ENCODE measurements around the gene KCNAB2.
A peak's percentile ranks its signal among the peaks of the same experiment; 100 is the strongest.
"Not testable (repeated sequence)": the region's sequence is repeated elsewhere in the genome, so short reads cannot be mapped to it uniquely, and the experiment has no call there.

The KCNAB2 gene

DNA sequence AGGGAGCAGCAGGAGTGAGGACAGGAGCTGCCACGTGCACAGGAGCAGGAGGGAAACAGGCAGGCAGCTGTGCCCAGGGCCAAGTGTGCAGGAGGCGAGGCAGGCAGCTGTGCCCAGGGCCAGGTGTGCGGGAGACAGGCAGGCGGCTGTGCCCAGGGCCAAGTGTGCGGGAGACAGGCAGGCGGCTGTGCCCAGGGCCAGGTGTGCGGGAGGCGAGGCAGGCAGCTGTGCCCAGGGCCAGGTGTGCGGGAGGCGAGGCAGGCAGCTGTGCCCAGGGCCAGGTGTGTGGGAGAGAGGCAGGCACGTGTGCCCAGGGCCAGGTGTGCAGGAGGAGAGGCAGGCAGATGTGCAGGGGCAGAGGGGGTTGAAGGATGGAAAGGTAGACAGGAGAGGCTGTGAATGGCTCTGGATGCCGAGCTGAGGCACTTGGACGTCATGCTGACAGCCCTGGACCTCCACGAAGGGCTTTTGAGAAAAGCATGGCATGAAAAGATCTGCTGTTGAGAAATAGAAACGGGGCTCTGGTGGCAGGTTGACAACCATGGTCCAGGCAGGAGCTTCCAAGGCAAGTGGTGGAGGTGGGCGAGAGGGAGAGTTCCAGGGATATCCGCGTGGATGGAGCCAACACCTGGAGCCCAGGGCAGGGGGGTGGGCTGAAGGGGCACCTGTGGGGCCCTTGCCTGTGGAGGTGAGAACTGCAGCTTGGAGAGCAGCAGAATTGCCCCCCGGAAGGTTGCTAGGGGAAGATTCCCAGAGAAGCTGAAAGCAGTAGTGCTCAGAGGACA lies 34.3 kb upstream of the KCNAB2 start:
- no peak for DNase-seq

DNA sequence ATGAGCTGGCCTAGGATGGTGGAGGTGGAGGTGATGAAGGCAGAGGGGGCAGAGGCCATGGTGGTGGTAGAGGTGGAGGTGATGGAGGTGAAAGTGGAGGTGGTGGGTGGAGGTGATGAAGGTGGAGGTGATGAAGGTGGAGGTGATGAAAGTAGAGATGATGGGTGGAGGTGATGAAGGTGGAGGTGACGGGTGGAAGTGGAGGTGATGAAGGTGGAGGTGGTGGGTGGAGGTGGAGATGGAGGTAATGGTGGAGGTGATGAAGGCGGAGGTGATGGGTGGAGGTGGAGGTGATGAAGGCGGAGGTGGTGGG lies 33.8 kb upstream of the KCNAB2 start:
- no peak for DNase-seq

DNA sequence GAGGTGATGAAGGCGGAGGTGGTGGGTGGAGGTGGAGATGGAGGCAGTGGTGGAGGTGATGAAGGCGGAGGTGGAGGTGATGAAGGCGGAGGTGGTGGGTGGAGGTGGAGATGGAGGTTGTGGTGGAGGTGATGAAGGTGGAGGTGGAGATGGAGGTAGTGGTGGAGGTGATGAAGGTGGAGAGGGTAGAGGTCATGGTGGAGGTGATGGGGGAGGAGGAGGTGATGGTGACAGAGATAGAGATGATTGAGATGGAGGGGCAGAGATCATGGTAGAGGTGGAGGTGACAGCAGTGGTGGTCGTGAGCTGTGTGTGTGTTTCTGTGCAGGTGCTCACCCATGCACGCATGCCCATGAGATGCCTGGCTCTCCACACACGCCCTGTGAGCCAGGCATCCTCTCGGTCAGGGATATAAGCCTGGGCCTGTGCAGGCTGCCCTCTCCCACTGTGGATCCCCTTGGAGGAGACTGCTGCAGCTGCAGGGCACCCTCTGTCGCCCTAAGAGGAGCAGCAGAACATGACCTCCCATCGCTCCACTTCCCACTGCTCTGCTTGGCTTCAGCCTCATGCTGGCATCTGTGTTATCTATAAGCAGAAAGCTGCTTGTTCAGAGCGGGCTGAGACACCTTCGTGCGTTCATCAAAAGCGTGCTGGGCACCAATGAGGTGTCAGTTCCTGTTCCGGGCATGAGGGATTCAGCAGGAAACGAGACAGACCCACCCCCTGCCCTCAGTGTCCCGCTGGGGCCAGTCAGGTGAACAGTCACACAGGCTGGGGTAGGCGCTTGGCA lies 33.0 kb upstream of the KCNAB2 start:
- no peak for DNase-seq

DNA sequence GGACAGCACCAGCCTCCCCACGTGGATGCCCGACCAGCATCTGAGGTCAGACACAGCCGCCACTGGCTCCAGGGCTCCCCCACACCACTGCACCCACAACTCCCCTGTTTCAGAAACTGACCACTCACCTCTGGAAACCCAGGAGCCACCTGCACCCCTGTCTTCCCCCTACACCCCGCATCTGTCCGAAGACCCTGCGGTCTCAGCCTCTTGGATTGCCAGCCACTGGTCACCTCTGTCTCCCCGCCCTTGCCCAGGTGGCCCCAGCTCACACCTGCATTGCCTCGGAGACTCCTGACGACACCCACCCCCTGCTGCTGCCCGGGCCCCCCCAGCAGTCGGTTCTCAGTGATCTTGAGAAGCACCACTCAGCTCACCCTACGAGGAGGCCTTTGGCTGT lies 32.2 kb upstream of the KCNAB2 start:
- DNase-seq = no peak

DNA sequence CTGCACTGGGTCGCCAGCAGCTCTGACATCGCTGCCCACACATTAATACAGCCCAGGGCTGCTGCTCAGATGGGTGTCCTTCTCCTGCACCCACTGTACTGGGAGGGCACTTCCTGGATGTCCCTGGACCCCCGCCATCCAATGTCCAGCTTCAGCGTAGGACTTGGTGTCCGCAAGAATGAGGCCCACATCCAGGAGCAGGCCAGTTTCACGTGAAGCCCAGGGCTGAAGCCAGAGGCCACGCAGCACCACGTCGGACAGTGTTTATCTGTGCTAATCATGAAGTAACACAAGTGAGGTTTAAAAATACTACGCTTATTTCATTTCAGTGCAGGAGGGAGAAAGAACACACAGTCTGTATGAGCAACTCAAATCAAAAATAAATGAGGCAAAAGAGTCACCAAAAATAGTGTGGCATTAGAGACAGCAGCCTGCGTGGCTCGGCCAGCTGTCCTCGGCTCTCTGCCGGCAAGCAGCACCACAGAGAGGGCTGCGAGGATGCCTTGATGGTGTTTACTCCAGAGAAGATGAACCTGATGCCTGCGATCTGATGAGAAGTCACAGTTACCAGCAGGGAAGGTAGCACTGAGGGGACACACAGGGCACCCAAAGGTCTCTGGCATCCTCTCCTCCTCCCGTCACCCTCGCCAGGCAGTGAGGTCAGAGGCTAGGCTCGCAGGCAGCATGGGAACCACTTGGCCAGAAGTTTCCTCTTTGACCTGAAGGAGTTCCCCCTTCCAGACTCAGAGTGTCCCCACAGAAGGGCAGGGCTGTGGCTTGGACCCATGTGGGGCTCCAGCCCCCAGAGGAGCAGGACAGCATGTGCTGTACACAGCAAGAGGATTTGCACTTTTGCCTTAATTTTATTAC lies 31.3 kb upstream of the KCNAB2 start:
- DNase-seq = no peak

DNA sequence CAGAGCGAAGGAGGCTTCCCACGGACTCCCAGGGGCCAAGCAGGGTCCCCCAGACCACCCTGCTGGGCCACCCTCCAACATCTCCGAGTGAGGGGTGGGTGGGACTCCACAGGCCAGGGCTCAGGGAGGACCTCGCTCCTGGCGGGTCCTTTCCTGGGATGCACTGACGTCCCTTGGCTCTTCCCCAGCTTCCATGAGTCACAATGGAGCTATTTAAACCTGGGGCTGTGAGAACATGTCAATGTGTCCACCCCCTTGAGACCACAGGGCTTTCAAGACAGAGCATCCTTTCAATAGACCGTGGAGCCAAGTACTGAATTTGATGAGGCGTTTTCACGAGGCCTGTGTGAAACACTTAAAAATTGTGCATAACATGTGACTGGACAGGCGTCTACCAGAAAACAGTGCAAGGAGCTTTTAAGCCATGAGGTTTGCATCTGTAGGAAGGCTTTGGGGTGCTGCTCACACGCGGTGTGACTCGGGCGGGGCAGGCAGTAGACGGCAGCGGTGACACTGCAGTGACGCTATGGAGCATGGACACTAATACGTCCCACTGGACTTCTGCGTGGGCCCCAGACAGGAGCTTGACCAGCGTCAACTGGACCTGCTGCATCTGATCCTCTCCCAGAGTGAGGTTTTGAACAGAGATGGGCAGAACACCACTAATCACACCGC lies 29.4 kb upstream of the KCNAB2 start:
- no peak for DNase-seq

DNA sequence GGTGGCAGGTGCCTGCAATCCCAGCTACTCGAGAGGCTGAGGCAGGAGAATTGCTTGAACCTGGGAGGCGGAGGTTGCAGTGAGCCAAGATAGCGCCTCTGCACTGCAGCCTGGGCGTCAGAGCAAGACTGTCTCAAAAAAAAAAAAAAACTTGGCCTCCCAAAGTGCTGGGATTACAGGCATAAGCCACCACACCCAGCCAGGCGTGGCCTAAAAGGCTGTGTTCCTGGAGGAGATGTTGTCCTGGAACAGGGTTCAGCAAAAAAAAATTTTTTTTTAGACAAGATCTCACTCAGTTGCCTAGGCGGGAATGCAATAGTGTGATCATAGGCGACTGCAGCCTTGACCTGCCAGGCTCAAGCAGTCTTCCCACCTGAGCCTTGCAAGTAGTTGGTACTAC lies 28.0 kb upstream of the KCNAB2 start:
- DNase-seq = not testable (repeated sequence)

DNA sequence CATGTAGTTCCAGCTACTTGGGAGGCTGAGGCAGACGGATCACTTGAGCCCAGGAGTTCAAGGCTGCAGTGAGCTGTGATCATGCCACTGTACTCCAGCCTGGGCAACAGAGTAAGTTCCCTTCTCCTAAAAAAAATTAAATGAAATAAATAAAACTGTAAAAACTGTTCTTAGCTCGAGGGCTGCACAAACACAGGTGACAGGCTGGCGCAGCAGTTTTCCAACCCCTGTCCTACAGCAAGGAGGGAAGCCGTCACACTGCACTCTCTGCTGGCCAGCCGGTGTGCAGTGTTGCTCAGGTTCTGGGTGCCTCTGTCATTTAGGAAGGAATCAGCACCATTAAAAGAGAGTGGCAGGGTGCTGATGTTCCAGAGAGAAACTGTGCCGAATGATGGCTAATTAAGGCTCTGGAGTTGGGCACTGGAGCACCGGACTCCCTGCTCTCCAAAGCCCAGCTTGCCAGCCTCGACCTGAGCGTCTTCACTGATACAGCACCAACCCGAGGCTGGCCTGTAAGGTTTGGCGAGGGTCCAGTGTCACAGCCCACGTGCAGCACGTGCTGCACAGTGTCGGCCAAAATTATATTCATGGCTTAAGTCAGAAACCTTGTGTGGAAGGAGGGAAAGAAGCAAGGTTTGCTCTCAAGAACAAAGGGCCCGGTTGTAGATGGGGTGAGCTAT lies 26.4 kb upstream of the KCNAB2 start:
- no peak for DNase-seq

DNA sequence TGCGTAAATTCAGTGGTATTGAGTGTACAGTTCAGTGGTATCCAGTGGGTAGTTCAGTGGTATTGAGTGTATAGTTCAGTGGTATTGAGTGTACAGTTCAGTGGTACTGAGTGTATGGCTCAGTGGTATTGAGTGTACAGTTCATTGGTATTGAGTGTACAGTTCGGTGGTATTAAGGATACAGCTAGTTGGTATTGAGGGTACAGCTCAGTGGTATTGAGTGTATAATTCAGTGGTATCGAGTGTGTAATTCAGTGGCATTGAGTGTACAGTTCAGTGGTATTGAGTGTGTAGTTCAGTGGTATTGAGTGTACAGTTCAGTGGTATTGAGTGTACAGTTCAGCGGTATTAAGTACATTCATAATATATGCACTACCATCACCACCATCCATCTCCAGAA lies 23.5 kb upstream of the KCNAB2 start:
- no peak for DNase-seq

DNA sequence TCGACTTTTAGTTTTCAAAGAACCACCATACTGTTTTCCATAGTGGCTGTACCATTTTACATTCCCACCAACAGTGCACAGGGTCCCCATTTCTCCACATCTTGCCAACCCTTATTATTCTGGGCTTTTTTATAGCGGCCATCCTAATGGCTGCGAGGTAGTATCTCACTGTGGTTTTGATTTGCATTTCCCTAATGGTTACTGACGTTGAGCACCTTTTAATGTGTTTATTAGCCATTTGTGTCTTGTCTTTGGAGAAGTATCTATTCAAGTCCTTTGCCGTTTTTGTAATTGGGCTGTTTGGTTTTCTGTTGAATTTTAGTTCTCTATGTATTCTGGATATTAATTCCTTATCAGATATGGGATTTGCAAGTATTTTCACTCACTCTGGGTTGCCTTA lies 22.3 kb upstream of the KCNAB2 start:
- no peak for DNase-seq

DNA sequence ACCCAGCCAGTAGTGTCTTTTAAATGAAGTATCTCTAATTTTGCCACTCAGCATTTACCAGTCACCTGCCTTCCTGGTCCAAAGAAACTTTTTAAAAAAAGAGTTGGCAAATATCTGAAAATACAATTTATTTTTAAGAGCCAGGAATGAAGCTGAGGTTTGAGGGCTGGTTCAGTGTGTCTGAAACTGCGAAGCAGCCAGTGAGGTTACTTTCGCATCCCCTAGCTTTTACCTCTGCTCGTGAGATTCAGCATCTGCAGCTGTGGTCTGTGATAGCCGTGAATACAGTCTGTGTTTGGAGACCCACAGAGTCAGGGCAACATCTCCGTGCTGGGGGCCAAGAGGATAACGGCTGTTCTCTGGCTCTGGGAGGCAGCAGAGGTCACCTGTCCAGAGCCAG lies 21.3 kb upstream of the KCNAB2 start:
- DNase-seq = no peak

DNA sequence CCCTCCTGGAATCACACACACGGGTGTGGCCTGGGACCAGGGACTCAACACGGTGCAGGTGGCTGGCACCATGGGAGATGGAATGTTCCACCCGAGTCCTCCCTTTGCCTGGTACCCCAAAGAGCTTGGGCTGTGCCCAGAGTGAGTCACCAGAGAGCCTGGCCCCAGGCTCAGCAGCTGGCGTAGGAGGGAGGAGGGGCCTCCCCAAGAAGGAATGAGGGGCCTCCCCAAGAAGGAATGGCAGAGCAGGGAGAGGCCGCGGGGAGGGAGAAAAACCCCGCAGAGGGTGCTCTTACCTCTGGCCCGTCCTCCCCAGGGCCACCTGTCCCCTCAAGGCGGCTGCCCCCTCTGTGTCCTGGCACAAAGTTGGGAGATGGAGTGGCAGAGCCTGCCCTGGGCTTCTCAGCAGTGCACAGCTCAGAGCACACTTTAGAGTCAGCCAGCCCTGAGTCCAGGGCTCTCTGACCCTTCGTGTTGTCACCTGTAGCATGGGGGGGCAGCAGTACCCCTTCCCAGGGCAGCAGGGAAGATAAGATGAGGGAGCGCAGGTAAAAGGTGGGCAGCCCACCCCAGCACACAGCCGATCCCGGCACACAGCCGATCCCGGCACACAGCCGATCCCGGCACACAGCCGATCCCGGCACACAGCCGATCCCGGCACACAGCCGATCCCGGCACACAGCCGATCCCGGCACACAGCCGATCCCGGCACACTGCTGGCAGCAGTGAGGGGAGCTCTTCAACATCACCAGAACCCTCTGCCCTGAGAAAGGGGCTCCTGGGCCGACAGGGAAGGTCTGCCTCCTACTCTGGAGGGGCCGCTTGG lies 20.2 kb upstream of the KCNAB2 start:
- no peak for DNase-seq

DNA sequence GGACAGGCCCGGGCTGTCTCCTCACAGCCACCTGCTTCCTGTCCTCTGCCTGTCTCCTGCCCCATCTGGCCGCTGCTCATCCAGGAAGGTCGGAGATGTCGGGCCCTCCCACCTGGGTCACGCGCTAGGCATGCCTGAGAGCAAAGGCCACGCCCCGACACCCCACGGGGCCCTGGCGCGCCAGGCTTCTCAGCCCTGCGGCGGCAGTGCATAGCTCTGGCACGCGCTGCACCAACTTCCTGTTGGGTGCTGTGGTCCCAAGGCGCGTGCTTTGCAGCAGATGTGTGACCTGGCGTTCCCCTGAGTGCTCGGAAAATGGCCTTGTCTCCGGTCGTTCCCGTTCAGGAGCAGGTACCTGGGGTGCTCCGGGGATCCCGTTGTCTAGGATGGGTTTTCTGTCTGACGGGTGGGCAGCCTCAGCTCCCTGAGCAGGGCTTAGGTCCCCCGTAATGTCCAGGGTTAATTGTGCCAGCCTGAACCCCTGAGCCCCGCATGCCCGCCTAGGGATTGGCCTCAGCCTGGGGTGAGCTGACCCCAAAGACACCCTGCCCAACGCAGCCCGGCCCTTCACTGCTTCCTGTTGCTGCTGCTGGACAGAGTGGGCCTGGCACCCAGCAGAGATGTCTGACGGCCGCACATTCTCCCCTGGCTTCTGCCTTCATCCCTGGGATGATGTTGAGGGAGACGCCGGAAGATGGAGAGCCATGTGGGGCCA lies 19.4 kb upstream of the KCNAB2 start:
- peak; percentile 54 for DNase-seq

DNA sequence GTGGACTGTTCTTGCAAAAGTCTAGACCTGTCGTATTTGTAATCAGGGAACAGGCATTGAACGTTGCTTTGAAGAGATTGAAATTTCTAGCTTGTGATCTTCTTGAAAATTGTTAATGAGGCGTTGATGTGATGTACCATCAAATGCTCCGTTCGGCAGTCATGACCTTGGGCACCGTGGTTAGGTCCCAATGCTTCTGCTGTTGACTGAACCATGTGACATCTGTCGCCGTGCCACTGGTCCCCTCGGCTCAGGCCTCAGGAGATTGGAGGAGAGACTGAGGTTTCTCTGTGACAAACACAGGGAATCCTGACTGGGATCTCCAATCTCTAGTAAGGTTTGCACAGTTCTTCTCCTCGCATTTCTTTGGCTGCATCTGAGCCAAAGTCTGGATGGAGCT lies 18.1 kb upstream of the KCNAB2 start:
- DNase-seq = no peak

DNA sequence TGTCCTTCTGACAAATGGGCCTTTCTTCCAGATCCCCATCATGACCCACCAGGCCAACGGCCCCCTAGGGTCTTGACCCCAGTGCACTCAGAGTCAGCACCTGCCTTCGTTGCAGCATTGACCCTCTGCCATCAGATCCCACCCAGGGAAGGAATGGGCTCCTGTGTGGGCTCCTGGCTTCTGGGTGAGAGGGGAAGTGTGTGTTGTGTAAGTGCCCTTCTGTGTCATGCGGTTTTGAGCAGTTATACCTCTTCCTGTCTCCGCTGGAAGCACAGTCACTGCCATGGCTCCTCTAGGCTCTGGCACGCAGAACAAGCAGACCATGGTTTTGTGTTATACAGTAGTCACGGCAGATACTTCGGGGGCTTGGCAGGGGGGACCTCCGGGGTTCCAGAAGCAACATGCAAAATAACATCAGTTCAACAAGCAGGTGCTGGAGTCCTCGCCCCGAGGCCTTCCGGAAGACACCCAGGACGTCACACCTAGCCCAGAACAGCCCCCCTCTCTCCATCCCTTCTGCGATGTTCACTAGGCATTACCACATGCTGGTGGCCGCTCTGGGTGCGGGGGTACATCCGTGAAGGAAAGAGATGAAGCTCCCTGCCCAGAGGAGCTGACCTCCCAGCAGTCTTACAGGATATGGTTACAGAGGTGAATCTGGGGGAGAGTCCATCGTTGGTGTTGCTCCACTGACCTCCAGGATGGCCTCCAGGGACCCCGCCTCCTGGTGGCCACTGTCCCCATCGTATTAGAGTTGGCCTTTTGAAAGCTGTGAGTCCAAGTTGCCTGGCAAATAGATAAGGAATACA lies 17.4 kb upstream of the KCNAB2 start:
- DNase-seq = no peak

DNA sequence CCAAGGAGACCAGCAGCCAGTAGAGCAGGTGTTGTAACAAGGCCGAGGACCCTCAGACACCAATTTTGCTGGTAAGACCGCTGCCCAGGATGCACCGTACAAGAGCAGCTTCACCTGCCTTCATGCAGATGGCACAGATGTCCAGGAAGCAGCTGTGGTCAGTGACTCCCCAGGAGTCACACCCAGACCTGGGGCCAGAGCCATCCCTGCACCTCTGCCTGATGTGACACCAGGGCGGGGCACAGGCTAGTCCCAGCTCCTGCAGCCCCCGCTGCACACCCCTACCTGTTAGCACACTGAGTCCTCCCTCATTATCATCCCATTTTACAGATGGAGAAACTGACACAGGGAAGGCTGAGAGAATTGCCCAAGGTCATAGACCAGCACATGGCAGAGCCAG lies 16.3 kb upstream of the KCNAB2 start:
- no peak for DNase-seq

DNA sequence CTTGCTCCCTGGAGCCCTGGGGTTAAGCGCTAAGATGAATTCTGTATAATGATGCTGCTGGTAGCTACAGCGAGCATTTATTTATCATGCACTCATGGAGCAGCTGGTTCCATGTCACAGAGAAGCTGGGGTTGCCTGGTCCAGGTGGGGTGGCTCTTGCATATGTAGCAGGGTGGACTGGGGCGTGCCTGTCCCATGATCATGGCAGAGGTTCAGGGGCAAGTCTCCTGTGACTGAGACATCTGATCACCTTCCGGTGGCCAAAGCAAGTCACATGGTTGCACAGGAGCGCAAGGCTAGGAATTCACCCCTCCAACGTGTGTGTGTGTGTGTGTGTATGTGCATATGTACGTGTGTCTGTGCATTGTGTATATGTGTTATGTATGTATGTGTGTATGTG lies 15.6 kb upstream of the KCNAB2 start:
- DNase-seq = no peak

DNA sequence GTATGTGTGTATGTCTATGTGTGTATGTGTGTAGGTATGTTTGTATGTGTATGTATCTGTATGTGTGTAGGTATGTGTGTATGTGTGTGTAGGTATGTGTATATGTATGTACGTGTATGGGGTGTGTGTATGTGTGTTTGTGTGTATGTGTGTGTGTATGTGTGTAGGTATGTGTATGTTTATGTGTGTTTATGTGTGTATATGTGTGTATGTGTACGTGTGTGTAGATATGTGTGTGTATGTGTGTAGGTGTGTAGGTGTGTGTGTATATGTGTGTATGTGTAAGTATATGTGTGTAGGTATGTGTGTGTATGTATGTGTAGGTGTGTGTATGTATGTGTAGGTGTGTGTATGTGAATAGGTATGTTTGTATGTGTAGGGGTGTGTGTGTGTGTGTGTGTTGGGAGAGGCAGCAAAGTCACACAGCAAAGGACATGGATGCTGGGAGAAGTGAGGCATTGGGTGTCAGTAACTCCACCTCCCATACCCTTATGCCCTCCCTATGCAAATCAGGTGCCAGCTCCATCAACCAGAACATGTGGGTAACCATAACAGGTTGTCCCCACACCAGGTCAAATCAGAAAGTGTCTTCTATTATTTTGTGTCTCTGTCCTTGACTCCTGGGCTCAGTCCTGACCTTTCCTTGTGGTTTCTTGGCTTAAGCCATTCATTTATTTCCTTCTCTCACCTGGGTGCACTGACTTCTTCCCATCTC lies 15.0 kb upstream of the KCNAB2 start:
- no peak for DNase-seq

DNA sequence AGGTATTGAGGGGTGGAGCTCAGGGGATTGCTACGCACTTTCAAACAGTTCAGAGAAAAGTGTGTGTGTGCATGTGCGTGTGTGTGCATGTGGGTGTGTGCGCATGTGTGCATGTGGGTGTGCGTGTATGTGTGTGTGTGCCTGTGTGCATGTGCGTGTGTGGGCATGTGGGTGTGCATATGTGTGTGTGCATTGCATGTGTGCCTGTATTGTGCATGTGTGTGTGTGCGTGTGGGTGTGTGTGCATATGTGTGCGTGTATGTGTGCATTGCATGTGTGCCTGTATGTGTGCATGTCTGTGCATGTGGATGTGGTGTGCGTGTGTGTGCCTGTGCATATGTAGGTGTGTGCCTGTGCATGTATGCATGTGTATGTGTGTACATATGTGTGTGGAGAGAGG lies 12.6 kb upstream of the KCNAB2 start:
- no peak for DNase-seq

Measured in NCI-H526 treated with DMSO at 0.1 percent for 48 hours (cell line).